Esophagus muscularis mucosa (tissue), 3 donors: ENCODE results near the gene AHCY.

ENCODE experiments used
- POLR2A ChIP-seq: fragments of 450-650 bp; IDR thresholded peaks from one replicate; pipeline ENCODE4 v1.6.1; 2017; ENCODE audit warnings: antibody characterized with exemption, moderate library complexity, mild to moderate bottlenecking, low read depth
- TF ChIP-seq, protein P1 (sequence below), 3 experiments: fragments of 200-600 bp in 2 of 3; fragments of 450-650 bp in 1 of 3; sonication (generic) in 2 of 3; IDR thresholded peaks; one replicate each; pipeline ENCODE4 v1.5.1; 2017 to 2019; ENCODE audit warnings: antibody characterized with exemption in 3 of 3, mild to moderate bottlenecking in 2 of 3, moderate library complexity in 1 of 3

DNA sequence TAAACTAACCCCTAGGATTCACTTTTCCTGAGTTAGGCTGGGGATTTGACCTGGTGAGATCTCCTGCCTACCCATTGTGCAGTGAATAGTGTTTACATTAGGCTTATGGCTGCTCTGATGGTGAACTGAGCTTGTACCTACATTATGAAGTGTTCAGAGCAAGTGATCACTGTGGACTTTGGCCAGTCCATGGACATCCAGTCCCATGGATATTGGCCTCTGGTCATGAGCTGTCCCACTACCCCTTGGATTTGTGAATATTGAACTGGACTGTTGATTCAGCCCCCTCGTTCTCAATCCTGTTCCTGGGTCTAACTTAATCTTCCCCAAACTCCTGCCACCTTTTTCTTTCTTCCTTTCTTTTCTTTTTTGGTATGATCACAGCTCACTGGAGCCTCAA, 48.2 kb downstream of the AHCY start:
- TF ChIP-seq, protein P1, sequence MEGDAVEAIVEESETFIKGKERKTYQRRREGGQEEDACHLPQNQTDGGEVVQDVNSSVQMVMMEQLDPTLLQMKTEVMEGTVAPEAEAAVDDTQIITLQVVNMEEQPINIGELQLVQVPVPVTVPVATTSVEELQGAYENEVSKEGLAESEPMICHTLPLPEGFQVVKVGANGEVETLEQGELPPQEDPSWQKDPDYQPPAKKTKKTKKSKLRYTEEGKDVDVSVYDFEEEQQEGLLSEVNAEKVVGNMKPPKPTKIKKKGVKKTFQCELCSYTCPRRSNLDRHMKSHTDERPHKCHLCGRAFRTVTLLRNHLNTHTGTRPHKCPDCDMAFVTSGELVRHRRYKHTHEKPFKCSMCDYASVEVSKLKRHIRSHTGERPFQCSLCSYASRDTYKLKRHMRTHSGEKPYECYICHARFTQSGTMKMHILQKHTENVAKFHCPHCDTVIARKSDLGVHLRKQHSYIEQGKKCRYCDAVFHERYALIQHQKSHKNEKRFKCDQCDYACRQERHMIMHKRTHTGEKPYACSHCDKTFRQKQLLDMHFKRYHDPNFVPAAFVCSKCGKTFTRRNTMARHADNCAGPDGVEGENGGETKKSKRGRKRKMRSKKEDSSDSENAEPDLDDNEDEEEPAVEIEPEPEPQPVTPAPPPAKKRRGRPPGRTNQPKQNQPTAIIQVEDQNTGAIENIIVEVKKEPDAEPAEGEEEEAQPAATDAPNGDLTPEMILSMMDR (IDR thresholded peaks at IDR 0.05), result no peak
- TF ChIP-seq POLR2A, result no peak
